GM18519 (cell line): ENCODE measurements around the gene KLHDC8B.

Source experiments
- ATAC-seq: cut with Tn5 transposase; IDR thresholded peaks from one replicate; pipeline ENCODE4 v1.9.1; 2021; ENCODE audit warnings: mild to moderate bottlenecking, moderate library complexity; ENCODE audit not compliant: unreplicated experiment, low FRiP score

Gene KLHDC8B

DNA sequence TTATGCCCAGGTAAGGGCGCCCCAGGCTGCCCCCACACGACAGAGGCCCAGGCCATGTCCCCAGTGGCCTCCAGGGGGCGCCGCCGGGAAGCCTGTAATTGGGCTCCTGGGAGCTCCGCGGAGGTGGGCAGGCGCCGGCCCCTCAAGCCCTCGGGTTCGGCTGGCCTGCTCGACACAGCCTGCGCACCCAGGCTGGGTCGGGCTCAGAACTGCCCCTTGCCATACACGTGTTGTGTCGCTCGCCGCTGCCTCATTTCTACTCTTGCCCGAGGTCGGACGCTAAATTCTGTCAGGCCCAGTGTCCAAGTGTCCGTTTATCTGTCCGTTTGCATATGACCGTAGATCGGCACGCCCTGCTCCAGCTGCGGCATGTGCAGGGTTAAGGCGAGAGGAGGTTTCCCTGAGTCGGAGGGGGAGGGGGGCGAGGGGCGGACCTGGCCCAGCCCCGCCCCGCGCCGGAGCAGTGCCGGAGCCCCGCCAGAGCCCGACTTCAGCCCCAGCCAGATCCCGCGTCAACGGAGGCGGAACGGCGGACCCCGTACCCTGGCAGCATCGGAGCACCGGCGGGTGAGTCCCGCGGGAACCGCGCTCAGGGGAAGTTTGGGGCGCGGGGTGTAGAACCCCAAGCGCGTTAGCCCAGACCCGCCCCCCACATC is at the start of gene KLHDC8B:
Gene KLHDC8B, plus strand, starts transcription at position 480 of the 656 bp plus-strand sequence. CDS start 1,172 bp downstream, outside the sequence.
- ATAC-seq = no peak

DNA sequence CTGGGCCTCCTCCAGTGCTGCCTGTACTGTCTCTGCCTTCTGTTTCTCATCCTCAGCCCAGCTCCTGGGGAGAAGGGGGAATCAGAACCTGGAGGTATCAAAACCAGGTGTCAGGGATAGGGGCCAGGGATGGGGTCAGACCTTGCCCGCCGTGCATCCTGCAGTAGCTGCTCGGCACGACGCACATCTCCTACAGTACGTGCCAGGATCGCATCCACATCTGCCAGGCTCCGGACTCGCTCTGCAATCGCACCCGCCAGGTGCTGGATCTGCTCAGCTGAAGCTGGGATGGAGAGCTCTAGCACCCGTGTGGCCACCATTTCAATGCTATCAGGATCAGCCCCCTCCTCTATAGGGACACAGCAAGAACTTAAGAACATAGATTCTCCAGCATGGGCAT is 49.4 kb upstream of the KLHDC8B start:
- no peak for ATAC-seq

DNA sequence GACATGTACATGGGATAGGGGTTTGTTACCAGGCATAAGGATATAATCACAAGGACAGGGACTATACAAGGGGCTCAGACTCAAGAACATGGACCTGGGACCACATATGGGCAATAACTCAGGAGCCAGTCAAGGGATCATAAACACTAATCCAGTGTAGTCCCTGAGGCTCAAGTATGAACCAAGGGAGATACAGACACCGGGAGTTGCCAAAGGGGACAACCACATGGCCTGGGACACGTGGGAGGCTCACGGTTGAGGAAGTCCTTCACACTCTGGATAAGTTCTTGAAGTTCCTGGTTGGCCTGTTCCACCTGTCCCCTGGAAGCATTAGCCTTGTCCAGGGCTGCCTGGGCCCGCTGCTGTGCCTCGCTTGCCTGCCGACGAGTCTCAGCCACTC is 48.9 kb upstream of the KLHDC8B start:
- no peak for ATAC-seq

DNA sequence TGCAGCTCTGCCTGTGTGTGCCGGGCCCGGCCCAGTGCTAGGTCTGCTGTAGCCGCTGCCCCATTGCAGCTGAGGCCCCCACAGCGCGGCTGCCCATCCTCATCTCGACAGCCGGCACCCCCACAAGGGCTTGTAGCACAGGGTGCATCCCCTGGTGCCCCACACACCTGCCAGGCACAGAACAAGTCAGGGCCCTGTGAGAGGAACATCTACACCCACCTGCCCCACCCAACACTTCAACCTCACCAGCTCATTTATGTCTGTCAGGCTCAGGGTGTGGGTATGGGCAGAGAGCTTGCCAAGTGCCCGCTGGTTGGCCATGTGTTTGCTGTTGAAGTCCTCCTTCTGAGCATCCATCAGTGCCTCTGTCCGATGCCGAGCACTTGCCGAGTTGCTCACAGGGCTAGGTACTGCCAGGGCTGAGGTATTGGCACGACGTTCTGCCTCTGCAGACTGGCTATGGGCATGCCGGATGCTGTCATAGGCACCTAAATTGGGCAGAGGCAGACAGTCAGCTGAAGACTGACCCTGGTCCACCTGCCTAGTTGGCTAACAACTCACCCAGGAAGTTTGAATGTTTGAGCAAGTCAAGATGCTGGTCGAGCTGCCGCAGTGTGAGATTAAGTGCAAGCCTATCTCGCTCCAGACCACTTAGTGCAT is 48.4 kb upstream of the KLHDC8B start:
- ATAC-seq = no peak

DNA sequence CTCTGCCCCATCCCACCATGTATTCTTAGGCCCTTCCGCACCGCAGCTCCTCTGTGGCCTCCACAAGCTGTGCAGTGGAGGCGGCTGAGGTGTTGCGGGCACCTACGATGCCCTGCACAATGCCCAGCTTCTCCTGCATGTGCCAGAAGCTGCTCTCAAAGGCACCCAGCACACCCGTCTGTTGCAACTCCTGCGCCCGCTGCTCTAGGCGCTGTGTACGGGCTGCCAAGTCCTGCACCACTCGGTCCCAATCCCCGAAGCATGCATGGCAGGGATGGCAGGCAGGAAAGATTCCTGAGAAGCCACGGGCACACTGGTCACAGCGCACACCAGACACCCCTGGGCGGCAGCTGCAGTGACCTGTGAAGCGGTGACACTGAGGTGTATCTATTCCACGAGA is 47.7 kb upstream of the KLHDC8B start:
- ATAC-seq = no peak

DNA sequence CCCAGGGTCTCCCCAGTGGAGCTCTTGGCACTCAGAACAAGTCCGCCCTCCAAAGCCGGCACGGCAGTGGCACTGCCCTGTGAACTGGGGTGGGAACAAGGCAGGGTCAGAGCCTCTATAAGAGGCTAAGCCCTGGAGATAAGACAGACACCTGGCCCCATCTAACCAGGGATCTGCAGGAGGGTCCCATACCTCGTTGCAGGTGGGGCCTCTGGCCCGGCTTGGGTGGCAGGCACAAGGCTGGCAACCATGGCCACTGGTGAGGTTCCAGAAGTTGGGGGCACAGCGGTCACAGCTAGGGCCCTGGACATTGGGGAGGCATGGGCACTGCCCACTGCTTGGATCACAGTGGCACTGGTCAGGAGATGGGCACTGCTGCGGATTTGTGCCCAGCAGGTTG is 47.2 kb upstream of the KLHDC8B start:
- ATAC-seq = no peak

DNA sequence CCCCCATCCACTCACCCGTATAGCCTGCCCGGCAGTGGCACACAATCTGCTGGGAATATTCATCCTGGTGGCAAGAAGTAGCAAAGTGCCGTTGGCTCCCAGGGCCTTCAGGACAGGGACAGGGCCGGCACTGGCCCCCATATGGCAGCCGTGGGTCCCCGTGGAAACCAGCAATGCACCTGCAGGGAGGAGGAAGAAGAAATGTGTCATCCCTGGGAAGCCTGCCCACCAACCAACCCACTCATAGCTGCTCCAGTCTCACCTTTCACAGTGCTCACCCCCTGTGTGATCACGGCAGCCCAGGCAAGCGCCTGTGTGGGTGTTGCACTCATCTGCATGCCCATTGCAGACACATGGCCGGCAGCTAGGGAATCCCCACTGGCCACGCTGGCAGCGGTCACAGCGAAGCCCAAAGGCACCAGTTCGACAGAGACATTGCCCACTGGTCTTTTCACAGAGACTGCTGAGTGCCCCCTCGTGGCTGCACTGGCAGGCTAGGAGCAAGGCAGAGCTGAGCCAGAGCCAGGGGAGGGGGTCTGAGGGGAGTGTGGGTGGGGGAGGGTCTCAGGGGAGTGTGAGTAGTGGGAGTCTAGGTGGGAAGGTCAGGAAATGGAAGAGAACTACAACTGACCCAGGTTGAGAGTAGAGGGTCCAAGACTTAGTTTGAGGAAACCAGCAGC is 46.3 kb upstream of the KLHDC8B start:
- ATAC-seq = no peak

DNA sequence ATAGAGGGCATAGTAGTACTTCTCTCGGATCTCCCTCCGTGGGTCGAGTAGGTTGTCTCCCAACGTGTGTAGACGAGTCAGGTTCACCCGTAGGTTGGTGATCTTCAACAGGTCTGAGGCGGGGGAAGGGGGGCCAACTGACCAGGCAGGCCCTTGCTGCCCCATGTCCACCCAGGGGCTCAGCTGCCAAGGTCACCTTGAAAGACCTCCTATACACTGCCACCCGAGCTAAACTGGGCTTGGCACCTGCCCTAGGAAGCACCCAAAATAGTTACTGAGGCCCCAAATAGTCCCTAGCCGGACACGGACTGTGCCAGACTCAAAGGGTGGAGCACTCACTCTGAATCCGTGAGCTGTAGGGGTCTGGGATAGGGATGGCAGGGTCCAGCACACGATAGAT is 40.4 kb upstream of the KLHDC8B start:
- ATAC-seq = no peak

DNA sequence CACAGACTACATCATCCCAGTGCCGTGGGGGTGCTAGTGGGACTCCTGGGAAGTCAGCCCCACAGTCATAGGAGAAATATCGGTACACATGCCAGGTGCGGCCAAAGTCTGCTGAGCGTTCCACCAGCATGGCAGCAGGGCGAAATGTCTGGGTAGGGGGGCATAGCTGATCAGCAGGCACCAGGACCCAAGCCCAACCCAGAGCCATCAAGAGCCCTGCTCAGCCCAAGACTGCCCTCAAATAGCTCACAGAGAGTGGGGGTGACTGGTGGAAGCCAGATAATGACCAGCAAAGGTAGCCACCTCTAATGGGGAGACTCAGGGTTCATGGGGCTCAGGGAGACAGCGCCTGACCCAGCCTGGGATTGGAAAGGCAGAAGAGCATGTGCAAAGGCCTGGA is 39.8 kb upstream of the KLHDC8B start:
- no peak for ATAC-seq

DNA sequence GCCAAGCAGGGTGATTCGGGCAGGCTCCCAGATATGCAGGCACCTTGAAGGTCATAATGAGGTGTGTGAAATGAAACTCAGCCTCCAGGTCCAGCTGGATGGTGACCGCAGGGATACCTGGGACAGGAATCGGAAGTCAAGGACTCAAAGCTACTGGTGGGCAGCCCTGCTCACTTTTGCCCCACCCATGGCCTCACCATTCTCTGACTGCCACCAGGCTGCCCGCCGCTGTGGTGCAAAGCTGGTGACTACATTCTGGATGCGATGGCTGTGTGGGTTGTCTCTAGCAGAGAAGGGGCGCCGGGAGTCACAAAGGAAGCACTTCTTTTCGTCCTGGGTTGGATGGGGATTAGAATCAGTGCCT is 39.3 kb upstream of the KLHDC8B start:
- no peak for ATAC-seq

DNA sequence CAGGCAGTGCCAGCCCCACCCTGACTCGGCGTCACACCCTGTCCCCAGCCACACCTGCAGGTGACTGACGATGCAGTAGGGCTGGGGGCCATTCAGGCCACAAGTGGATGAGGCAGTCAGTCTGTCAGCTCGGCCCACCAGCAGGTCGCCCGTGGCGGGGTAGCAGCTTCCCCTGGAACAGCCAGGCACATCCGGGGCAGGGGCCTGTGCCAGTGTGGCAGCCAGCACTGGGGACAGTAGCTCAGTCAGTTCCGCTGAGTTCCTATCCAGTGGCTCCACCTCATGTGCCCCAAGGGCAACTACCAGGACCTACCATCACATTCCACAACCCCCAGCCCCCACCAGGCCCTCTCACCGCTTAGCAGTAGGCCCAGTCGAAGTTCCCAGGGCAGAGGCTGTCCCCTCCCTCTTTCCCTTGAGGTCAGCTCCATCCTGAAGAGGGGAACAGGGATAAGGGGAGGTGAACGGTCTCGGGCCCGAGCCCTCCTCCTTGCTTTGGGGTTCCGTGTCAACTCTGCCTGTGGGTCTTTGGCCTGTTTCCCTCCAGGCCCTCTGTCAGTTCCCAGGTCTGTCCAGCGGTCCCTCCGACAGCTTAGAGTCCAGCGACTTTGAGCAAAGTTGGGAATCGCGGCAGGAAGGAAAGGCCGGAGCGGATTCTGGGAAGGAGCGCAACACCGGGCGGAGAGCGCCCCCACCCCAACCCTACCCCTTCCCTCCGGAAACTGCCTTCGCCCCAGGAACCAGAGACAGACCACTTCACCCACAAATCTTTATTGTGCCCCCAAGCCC is 38.8 kb upstream of the KLHDC8B start, which contains the start of gene LAMB2:
Gene LAMB2, minus strand, starts transcription at position 614 of the 789 bp plus-strand sequence. Its CDS starts 183 bp downstream, at position 431.
- no peak for ATAC-seq

DNA sequence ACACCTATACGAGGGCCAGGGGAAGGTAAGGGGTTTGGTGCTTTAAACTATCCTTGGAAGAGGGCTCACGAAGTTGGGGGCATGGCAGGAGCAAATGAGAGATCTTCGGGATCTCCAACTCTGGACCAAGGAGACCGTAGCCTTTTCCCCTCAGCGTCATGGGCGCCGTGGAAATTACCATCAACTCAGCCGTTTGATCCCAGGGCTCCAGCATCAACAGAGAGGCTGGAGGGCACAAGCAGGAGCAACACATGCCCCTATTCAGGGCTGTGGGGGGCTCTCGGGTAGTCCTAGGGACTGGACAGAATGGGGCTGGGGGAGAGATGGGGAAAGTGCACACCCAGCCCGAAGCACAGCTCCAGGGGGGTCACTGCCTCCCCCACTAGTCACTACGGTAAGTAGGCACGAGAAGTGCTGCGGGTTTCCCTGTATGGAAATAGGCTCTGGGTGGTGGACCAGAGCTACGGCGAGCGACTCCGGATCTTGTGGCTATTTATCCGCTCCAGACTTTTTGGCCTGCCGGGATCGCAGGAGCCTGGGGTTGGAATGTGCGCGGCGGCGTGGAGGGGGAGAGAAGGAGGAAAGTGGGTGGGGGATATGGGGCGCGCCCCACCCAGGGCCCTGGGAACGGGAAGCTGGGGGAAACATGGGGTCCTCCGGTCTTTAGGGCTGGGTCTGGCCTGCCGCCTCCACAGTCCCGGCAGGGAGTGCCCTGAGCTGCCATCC is 38.0 kb upstream of the KLHDC8B start:
- no peak for ATAC-seq

DNA sequence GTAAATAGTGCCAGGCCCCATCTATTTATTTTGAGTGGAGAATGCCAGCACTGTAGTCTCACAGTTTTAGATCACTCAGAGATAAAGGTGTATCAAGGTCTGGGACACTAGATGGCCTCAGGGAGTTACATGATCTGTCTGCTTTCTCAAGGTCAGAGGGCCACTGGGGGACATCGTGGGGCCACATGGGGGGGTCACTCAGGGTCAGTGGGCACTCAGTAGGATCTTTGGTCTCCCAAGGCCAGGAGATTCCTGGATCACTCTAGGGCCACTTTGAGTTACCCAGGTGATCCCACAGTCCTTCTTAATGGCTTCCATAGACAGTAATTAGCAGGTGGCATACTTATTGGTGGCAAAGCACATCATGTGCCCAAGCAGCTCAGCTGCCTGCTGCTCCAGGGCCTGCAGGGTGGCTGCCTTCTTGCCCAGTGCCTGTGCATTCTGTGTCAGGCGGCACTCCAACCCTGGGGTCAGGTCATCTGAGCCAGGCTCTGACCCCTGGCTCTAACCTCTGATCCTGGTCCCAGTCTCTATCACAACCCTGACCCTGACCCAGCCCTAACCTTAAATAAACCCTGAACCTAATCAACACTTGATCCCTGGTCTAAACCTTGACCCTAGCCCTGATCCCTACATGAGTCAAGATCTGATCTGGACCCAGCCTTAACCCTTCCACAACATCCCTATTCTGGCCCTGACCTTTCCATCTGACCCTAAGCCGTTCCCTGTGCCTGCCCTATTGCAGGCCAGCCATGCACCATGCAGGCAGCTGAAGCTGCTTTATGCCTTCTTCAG is 36.7 kb upstream of the KLHDC8B start:
- ATAC-seq = no peak

DNA sequence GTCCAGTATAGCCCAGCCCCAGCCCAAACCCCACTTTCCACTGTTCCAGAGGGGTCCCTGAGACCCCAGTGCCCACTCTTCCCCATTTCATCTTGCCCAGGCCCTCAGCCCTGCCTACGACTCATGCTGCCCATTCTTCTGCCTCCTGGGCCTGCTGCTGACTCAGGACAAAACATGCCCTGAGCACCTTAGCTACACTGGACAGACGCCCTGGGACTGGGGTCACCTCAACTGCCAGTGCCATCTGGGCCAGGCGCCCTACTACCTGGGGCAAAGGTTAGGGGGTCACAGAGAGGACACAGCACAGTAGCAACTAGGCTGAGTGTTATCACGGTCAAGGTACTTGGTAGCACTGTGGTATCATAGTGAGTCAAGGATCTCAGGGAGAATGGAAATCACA is 35.9 kb upstream of the KLHDC8B start:
- ATAC-seq = no peak

DNA sequence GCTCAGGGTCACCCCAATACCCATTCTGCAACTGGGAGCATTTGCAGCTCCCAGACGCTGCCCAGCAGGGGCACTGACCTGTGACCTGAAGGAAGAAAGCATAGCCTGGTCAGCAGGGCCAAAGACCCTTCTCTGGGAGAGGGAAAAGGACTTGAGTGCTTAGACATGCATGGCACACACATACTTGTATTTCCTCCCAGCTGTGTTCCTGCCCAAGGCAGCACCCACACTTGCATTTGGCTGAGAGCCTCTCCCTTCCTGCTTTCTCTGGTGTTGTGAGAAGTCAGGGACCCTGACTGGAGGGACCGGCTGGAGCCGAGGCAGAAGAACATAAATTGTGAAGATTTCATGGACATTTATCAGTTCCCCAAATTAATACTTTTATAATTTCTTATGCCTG is 31.3 kb upstream of the KLHDC8B start:
- ATAC-seq = no peak

DNA sequence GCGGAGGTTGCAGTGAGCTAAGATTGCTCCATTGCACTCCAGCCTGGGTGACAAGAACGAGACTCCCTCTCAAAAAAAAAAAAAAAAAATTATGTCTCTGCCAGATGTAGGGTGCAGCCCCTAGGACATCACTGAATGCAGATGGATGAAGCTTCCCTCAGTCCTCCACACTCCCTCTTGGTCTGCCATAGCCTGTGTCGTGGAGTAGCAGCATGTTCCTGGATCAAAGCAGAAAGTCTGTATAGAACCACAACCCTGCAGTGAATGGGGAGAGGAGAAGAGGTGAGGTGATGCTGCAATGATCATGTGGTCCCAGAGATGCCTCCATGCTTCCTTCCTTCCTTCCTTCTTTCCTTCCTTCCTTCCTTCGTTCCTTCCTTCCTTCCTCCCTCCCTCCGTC is 23.2 kb upstream of the KLHDC8B start:
- no peak for ATAC-seq

DNA sequence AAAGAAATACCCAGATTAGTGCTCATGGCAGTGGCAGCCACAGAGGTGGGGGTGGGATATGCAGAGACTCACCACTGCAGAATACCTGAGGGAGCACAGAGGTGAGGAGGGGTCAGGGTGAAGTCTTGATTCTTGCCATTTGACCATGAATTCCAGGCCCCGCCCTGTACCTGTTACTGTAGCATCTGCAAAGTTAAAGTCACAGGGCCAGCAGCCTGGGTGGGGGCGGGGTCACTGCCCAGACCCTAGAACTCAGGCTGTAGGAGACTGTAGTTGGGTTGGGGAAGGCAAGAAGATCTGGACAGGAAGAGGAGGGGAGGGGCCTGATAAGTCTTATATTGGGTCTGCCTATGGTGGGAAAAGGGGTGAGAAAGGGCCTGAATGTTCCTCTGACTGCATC is 19.8 kb upstream of the KLHDC8B start:
- no peak for ATAC-seq

DNA sequence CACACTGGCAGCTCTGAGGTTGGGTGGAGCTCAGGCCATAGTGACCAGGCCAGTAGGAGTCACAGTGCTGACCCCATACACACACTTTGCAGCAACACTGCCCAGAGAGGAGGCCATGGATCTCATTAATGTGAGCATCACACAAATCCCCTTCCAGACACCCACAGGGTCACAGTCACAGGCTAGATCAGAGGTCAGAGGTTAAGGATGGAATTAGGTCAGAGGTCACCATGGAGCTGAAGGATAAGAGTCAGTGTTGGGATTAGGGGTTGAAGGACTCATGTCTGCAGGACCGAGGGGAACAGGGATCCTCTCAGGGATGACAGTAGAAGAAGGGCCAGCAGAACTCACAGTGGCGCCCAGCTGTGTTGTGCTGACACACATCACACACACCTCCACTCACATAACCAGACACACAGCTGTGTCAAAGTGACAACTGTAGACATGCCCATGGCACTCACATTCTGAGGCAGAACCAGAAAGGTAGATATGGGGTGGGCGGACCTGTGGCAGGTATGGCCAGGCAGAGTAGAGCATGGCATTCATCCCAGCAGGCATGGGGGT is 18.0 kb upstream of the KLHDC8B start:
- no peak for ATAC-seq

DNA sequence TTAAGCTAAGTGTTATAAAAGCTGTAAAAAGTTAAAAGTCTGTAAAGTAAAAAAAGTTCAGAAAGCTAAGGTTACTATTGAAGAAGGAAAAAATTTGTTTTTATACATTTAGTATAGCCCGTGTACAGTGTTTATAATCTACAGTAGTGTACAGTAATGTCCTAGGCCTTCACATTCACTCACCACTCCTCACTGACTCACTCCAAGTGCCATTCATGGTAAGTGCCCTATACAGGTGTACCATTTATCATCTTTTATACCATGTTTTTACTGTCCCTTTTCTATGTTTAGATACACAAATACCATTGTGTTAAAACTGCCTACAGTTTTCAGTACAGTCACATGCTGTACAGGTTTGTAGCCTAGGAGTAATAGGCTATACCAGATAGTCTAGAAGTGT is 14.1 kb upstream of the KLHDC8B start:
- no peak for ATAC-seq
